Measurements from ENCODE around the gene MYO3B. TPM values are rescaled to one million over a fixed set of nuclear protein-coding genes. Genes with fewer than 3 reads are reported as not detected.

The MYO3B gene
- polyA plus RNA-seq, 1 of the 3 experiments (the other 2 are of a cell fraction) = not detected

- Histone ChIP-seq H2AFZ (ENCODE audit: low read depth) (no peak overlapping the region), H3K79me2 (ENCODE audit: insufficient read depth) (no peaks in the 10 kb centered on the region), H3F3A (replicated peaks; ENCODE audit: insufficient read depth) (no peaks in the 10 kb centered on the region), H3K9me2 (no peaks in the 10 kb centered on the region), H3K36me3 (replicated peaks in 1 of 2; ENCODE audit: control insufficient read depth in 1 of 2, insufficient read depth in 2 of 2, low read length in 1 of 2) (no peaks in the 10 kb centered on the region), H3K9me3 (no peaks in the 10 kb centered on the region), H3K27ac (ENCODE audit: low read depth in 2 of 2, low read length in 1 of 2) (no peak overlapping the region), H3K9ac (no peak overlapping the region), H4K20me1 (ENCODE audit: insufficient read depth) (no peaks in the 10 kb centered on the region), H3K27me3 (ENCODE audit: insufficient read depth) (no peaks in the 10 kb centered on the region), H3K4me2 (no peak overlapping the region), H3K4me3 (ENCODE audit: low read depth in 2 of 2, low read length in 1 of 2) (no peak overlapping the region), H3K4me1 (ENCODE audit: control insufficient read depth in 1 of 2, insufficient read depth in 2 of 2, low read depth in 1 of 2, low read length in 1 of 2) (no peaks in the 10 kb centered on the region)
- 17% methylated on average over 2 of the region's 2 CpGs for WGBS (ENCODE audit: low lambda C conversion rate)
- TF ChIP-seq SIN3A (IDR thresholded peaks at IDR 0.05; ENCODE audit: borderline replicate concordance, low read depth, low read length) (no peak), REST (IDR thresholded peaks at IDR 0.05; ENCODE audit: low read depth, low read length) (no peak), CHD2 (IDR thresholded peaks at IDR 0.05; ENCODE audit: low read length, partially characterized antibody) (no peak), USF2 (IDR thresholded peaks at IDR 0.05; ENCODE audit: borderline replicate concordance, low read depth, low read length) (no peak), MEF2A (IDR thresholded peaks at IDR 0.05; ENCODE audit: borderline replicate concordance, low read depth) (no peak), GATA2 (CRISPR knock-in tag; IDR thresholded peaks at IDR 0.05) (no peak), IRF3 (IDR thresholded peaks at IDR 0.05; ENCODE audit: low read depth, low read length) (no peak), MXI1 (IDR thresholded peaks at IDR 0.05; ENCODE audit: low read depth, low read length) (no peak), TEAD4 (IDR thresholded peaks at IDR 0.05; ENCODE audit: borderline replicate concordance, insufficient read depth) (no peak), NRF1 (IDR thresholded peaks at IDR 0.05; ENCODE audit: low read depth, low read length) (no peak), GABPA (IDR thresholded peaks at IDR 0.05; ENCODE audit: low read depth) (no peak), TAF1 (IDR thresholded peaks at IDR 0.05; ENCODE audit: borderline replicate concordance, low read depth, low read length) (no peak), FOXJ3 (CRISPR knock-in tag; IDR thresholded peaks at IDR 0.05) (no peak)
- TF ChIP-seq, protein P1, sequence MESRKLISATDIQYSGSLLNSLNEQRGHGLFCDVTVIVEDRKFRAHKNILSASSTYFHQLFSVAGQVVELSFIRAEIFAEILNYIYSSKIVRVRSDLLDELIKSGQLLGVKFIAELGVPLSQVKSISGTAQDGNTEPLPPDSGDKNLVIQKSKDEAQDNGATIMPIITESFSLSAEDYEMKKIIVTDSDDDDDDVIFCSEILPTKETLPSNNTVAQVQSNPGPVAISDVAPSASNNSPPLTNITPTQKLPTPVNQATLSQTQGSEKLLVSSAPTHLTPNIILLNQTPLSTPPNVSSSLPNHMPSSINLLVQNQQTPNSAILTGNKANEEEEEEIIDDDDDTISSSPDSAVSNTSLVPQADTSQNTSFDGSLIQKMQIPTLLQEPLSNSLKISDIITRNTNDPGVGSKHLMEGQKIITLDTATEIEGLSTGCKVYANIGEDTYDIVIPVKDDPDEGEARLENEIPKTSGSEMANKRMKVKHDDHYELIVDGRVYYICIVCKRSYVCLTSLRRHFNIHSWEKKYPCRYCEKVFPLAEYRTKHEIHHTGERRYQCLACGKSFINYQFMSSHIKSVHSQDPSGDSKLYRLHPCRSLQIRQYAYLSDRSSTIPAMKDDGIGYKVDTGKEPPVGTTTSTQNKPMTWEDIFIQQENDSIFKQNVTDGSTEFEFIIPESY (IDR thresholded peaks at IDR 0.05; ENCODE audit: borderline replicate concordance, low read depth) = no peak
- TF ChIP-seq, protein P2, sequence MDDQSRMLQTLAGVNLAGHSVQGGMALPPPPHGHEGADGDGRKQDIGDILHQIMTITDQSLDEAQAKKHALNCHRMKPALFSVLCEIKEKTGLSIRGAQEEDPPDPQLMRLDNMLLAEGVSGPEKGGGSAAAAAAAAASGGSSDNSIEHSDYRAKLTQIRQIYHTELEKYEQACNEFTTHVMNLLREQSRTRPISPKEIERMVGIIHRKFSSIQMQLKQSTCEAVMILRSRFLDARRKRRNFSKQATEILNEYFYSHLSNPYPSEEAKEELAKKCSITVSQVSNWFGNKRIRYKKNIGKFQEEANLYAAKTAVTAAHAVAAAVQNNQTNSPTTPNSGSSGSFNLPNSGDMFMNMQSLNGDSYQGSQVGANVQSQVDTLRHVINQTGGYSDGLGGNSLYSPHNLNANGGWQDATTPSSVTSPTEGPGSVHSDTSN (IDR thresholded peaks at IDR 0.05) = no peak
- TF ChIP-seq, protein P3, sequence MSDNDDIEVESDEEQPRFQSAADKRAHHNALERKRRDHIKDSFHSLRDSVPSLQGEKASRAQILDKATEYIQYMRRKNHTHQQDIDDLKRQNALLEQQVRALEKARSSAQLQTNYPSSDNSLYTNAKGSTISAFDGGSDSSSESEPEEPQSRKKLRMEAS (IDR thresholded peaks at IDR 0.05; ENCODE audit: low read depth) = no peak
- no peak for DNase-seq
- POLR2A ChIA-PET = no interaction called here
- CTCF ChIA-PET = interaction anchor here (1.0 to 1.1 kb wide), 2 partner anchors 54 to 573 kb away, joined by 3 to 4 read pairs; no protein-coding TSS in a partner anchor
These were observed 129.1 kb downstream of the MYO3B start for GRCh38 chr2:170307052-170307451.

All from SK-N-SH (cell line).